Activated naive CD4-positive, alpha-beta T cell treated with anti-CD3 and anti-CD28 coated beads, Interleukin-2, amount 50 U/mL, for 24 hours (primary cell): ENCODE data around the gene S100A10.
A peak's percentile ranks its signal among the peaks of the same experiment; 100 is the strongest.

Source experiments
- H3K27ac Mint-ChIP-seq: one replicate; pipeline ENCODE4 v1.8.0; 2021; ENCODE audit warnings: mild to moderate bottlenecking, mixed read lengths
- H3K27me3 Mint-ChIP-seq: one replicate; pipeline ENCODE4 v1.8.0; 2021; ENCODE audit warnings: mixed read lengths
- H3K36me3 Mint-ChIP-seq: one replicate; pipeline ENCODE4 v1.8.0; 2021; ENCODE audit warnings: mixed read lengths
- H3K4me1 Mint-ChIP-seq: one replicate; pipeline ENCODE4 v1.8.0; 2021; ENCODE audit warnings: mixed read lengths
- H3K4me3 Mint-ChIP-seq: one replicate; pipeline ENCODE4 v1.8.0; 2021; ENCODE audit warnings: mild to moderate bottlenecking, mixed read lengths
- H3K9me3 Mint-ChIP-seq: one replicate; pipeline ENCODE4 v1.8.0; 2021; ENCODE audit warnings: mixed read lengths

The S100A10 gene

GRCh38 chr1:151993734-151994496 is at the start of gene S100A10:
Gene S100A10 (minus strand): TSS chr1:151993859. CDS start chr1:151986230, 7,629 bp downstream.
- H3K4me1 Mint-ChIP-seq, result peaks cover 55% of the 10 kb centered on the region
- no peaks in the 10 kb centered on the region for H3K36me3 Mint-ChIP-seq
- no peaks in the 10 kb centered on the region for H3K27me3 Mint-ChIP-seq
- no peaks in the 10 kb centered on the region for H3K9me3 Mint-ChIP-seq
- peak within 1 kb of the TSS; percentile 91 for H3K4me3 Mint-ChIP-seq
- peak within 1 kb of the TSS; percentile 86 for H3K27ac Mint-ChIP-seq

- no peaks in the 10 kb centered on the region for H3K27me3 Mint-ChIP-seq
- peaks cover 11% of the 10 kb centered on the region for H3K4me1 Mint-ChIP-seq
- no peak overlapping the region for H3K4me3 Mint-ChIP-seq
- H3K36me3 Mint-ChIP-seq, result no peaks in the 10 kb centered on the region
- H3K27ac Mint-ChIP-seq, result no peak overlapping the region
- H3K9me3 Mint-ChIP-seq, result no peaks in the 10 kb centered on the region
These were observed 48.4 kb upstream of the S100A10 start for GRCh38 chr1:152042030-152042429.

GRCh38 chr1:152039886-152040285 is 46.2 kb upstream of the S100A10 start:
- H3K4me1 Mint-ChIP-seq, result peaks cover 19% of the 10 kb centered on the region
- no peaks in the 10 kb centered on the region for H3K27me3 Mint-ChIP-seq
- no peaks in the 10 kb centered on the region for H3K9me3 Mint-ChIP-seq

GRCh38 chr1:152039461-152039860 is 45.8 kb upstream of the S100A10 start:
- Mint-ChIP-seq H3K9me3 (no peaks in the 10 kb centered on the region), H3K36me3 (no peaks in the 10 kb centered on the region), H3K4me1 (peaks cover 21% of the 10 kb centered on the region), H3K27ac (no peak overlapping the region), H3K4me3 (no peak overlapping the region), H3K27me3 (no peaks in the 10 kb centered on the region)

More at GRCh38 chr1:152039886-152040285, 46.2 kb upstream of the S100A10 start:
- Mint-ChIP-seq H3K4me3 (no peak overlapping the region), H3K27ac (no peak overlapping the region), H3K36me3 (no peaks in the 10 kb centered on the region)

- Mint-ChIP-seq H3K27me3 (no peaks in the 10 kb centered on the region), H3K36me3 (no peaks in the 10 kb centered on the region), H3K4me3 (no peak overlapping the region), H3K27ac (no peak overlapping the region), H3K4me1 (peaks cover 27% of the 10 kb centered on the region), H3K9me3 (no peaks in the 10 kb centered on the region)
These were observed 45.2 kb upstream of the S100A10 start for GRCh38 chr1:152038871-152039270.

GRCh38 chr1:152036267-152037216 is 42.9 kb upstream of the S100A10 start, which contains the start of gene S100A11:
Gene S100A11 (minus strand): TSS chr1:152037004. CDS start chr1:152036915, 89 bp downstream.
- Mint-ChIP-seq H3K27ac (peak within 1 kb of the TSS; percentile 99), H3K27me3 (no peaks in the 10 kb centered on the region), H3K9me3 (no peaks in the 10 kb centered on the region), H3K4me1 (peaks cover 47% of the 10 kb centered on the region), H3K4me3 (peak within 1 kb of the TSS; percentile 99), H3K36me3 (peaks cover 9% of the 10 kb centered on the region)

GRCh38 chr1:152035539-152036266 is 42.0 kb upstream of the S100A10 start:
- Mint-ChIP-seq H3K4me1 (peaks cover 50% of the 10 kb centered on the region), H3K27ac (peak overlapping the region; percentile 99), H3K4me3 (peak overlapping the region; percentile 99), H3K27me3 (no peaks in the 10 kb centered on the region), H3K9me3 (no peaks in the 10 kb centered on the region), H3K36me3 (peaks cover 11% of the 10 kb centered on the region)

GRCh38 chr1:152034654-152035538 is 41.2 kb upstream of the S100A10 start:
- Mint-ChIP-seq H3K4me3 (peak overlapping the region; percentile 99), H3K4me1 (peaks cover 54% of the 10 kb centered on the region), H3K9me3 (no peaks in the 10 kb centered on the region), H3K36me3 (peaks cover 15% of the 10 kb centered on the region), H3K27me3 (no peaks in the 10 kb centered on the region), H3K27ac (peak overlapping the region; percentile 99)

GRCh38 chr1:152034324-152034653 is 40.6 kb upstream of the S100A10 start:
- Mint-ChIP-seq H3K4me1 (peaks cover 58% of the 10 kb centered on the region), H3K27ac (peak overlapping the region; percentile 79), H3K36me3 (peaks cover 15% of the 10 kb centered on the region), H3K27me3 (no peaks in the 10 kb centered on the region), H3K9me3 (no peaks in the 10 kb centered on the region), H3K4me3 (peak overlapping the region; percentile 99)

- H3K9me3 Mint-ChIP-seq, result no peaks in the 10 kb centered on the region
- no peaks in the 10 kb centered on the region for H3K27me3 Mint-ChIP-seq
- H3K4me3 Mint-ChIP-seq, result no peak overlapping the region
- H3K4me1 Mint-ChIP-seq, result peaks cover 50% of the 10 kb centered on the region
- H3K36me3 Mint-ChIP-seq, result peaks cover 17% of the 10 kb centered on the region
- H3K27ac Mint-ChIP-seq, result no peak overlapping the region
These were observed 36.2 kb upstream of the S100A10 start for GRCh38 chr1:152029929-152030211.

- Mint-ChIP-seq H3K27ac (peak overlapping the region; percentile 95), H3K4me1 (peaks cover 45% of the 10 kb centered on the region)
These were observed 35.7 kb upstream of the S100A10 start for GRCh38 chr1:152029144-152029928.

GRCh38 chr1:152026895-152027294 is 33.2 kb upstream of the S100A10 start:
- peaks cover 10% of the 10 kb centered on the region for H3K36me3 Mint-ChIP-seq
- no peaks in the 10 kb centered on the region for H3K9me3 Mint-ChIP-seq
- no peaks in the 10 kb centered on the region for H3K27me3 Mint-ChIP-seq
- H3K4me3 Mint-ChIP-seq, result no peak overlapping the region
- H3K4me1 Mint-ChIP-seq, result peaks cover 23% of the 10 kb centered on the region
- H3K27ac Mint-ChIP-seq, result no peak overlapping the region

More at GRCh38 chr1:152029144-152029928, 35.7 kb upstream of the S100A10 start:
- H3K4me3 Mint-ChIP-seq, result no peak overlapping the region
- no peaks in the 10 kb centered on the region for H3K27me3 Mint-ChIP-seq
- H3K36me3 Mint-ChIP-seq, result peaks cover 17% of the 10 kb centered on the region
- no peaks in the 10 kb centered on the region for H3K9me3 Mint-ChIP-seq

- H3K27me3 Mint-ChIP-seq, result peaks cover 1% of the 10 kb centered on the region
- no peak overlapping the region for H3K27ac Mint-ChIP-seq
- no peaks in the 10 kb centered on the region for H3K9me3 Mint-ChIP-seq
- peaks cover 2% of the 10 kb centered on the region for H3K36me3 Mint-ChIP-seq
- H3K4me3 Mint-ChIP-seq, result no peak overlapping the region
- peaks cover 9% of the 10 kb centered on the region for H3K4me1 Mint-ChIP-seq
These were observed 30.6 kb upstream of the S100A10 start for GRCh38 chr1:152024223-152024622.

GRCh38 chr1:152023221-152023620 is 29.6 kb upstream of the S100A10 start:
- no peaks in the 10 kb centered on the region for H3K36me3 Mint-ChIP-seq
- H3K4me1 Mint-ChIP-seq, result no peaks in the 10 kb centered on the region
- no peak overlapping the region for H3K27ac Mint-ChIP-seq
- no peaks in the 10 kb centered on the region for H3K9me3 Mint-ChIP-seq
- H3K27me3 Mint-ChIP-seq, result peaks cover 1% of the 10 kb centered on the region
- no peak overlapping the region for H3K4me3 Mint-ChIP-seq
